Measurements from ENCODE around the gene LINC00237.
A peak's percentile ranks its signal among the peaks of the same experiment; 100 is the strongest.

LINC00237 gene

GRCh38 chr20:21125072-21125848 lies 19.1 kb upstream of the LINC00237 start:
- DNase-seq: no peak

GRCh38 chr20:21124190-21124589 lies 18.0 kb upstream of the LINC00237 start:
- no peak for DNase-seq

GRCh38 chr20:21118782-21119181 lies 12.6 kb upstream of the LINC00237 start:
- DNase-seq: no peak

GRCh38 chr20:21118138-21118537 lies 12.0 kb upstream of the LINC00237 start:
- DNase-seq: no peak

- no peak for DNase-seq
Measured at GRCh38 chr20:21117521-21117920, 11.4 kb upstream of the LINC00237 start.

GRCh38 chr20:21114584-21114983 lies 8.4 kb upstream of the LINC00237 start:
- no peak for DNase-seq

GRCh38 chr20:21113697-21114096 lies 7.5 kb upstream of the LINC00237 start:
- DNase-seq: no peak

GRCh38 chr20:21111416-21111815 lies 5.3 kb upstream of the LINC00237 start:
- DNase-seq: no peak

GRCh38 chr20:21110811-21111210 lies 4.7 kb upstream of the LINC00237 start:
- DNase-seq: no peak

GRCh38 chr20:21109144-21109543 lies 3.0 kb upstream of the LINC00237 start:
- no peak for DNase-seq

GRCh38 chr20:21105429-21106170 lies 558 bp downstream of the LINC00237 start:
- DNase-seq: peak; percentile 63

GRCh38 chr20:21104921-21105320 lies 1.2 kb downstream of the LINC00237 start:
- no peak for DNase-seq

GRCh38 chr20:21104466-21104761 lies 1.7 kb downstream of the LINC00237 start:
- no peak for DNase-seq

- DNase-seq: peak; percentile 65
Measured at GRCh38 chr20:21103582-21104465, 2.3 kb downstream of the LINC00237 start.

- peak; percentile 76 for DNase-seq
Measured at GRCh38 chr20:21102603-21103311, 3.4 kb downstream of the LINC00237 start.

GRCh38 chr20:21101932-21102575 lies 4.1 kb downstream of the LINC00237 start:
- DNase-seq: peak; percentile 63

GRCh38 chr20:21101453-21101931 lies 4.7 kb downstream of the LINC00237 start:
- peak; percentile 64 for DNase-seq

- DNase-seq: peak; percentile 71
Measured at GRCh38 chr20:21100578-21101452, 5.3 kb downstream of the LINC00237 start.

GRCh38 chr20:21099751-21100577 lies 6.2 kb downstream of the LINC00237 start:
- peak; percentile 78 for DNase-seq

All from activated effector memory CD4-positive, alpha-beta T cell treated with anti-CD3 and anti-CD28 coated beads, Interleukin-2, amount 50 U/mL, for 16 hours (primary cell).